CD4-positive, alpha-beta T cell (primary cell): ENCODE results near the gene TP63. TPM values are rescaled to one million over a fixed set of nuclear protein-coding genes. Genes with fewer than 3 reads are reported as not detected.

Experiments used
- ATAC-seq: fragments of 200-7000 bp; cut with Tn5 transposase; one replicate; pipeline ENCODE4 v1.10.0; 2022; ENCODE audit warnings: mild to moderate bottlenecking; ENCODE audit not compliant: poor library complexity
- CTCF ChIA-PET: fragments of 350-600 bp; sonication (Branson Sonifier 250); formaldehyde crosslinking; loops from one replicate; lab custom pipeline; 2021; ENCODE audit warnings: antibody characterized with exemption, inconsistent platforms; lab: Charles Lee
- POLR2A ChIA-PET: fragments of 350-600 bp; sonication (Branson Sonifier 250); formaldehyde crosslinking; loops from one replicate; lab custom pipeline; 2021; ENCODE audit warnings: antibody characterized with exemption, inconsistent platforms; lab: Charles Lee
- DNase-seq, 14 experiments: peaks; one replicate each; pipeline ENCODE4 v3.0.0-alpha.2; 2013 to 2020; ENCODE audit warnings: mixed read lengths in 2 of 14
- H3K27ac ChIP-seq, 2 donors: one replicate each; pipeline versions ENCODE4 v1.5.1 to v1.7.0; 2013; ENCODE audit warnings: low read length in 2 of 2, low read depth in 1 of 2, mild to moderate bottlenecking in 1 of 2
- H3K27me3 ChIP-seq, 2 experiments: 1 replicate in 1 of 2; 2 replicates in 1 of 2; pipeline versions ENCODE4 v1.6.1 to v1.7.0; 2013; ENCODE audit warnings: low read length in 2 of 2, control low read depth in 1 of 2, mild to moderate bottlenecking in 1 of 2, moderate library complexity in 1 of 2; ENCODE audit not compliant: insufficient read depth in 2 of 2, control insufficient read depth in 1 of 2
- H3K36me3 ChIP-seq: one replicate; pipeline ENCODE4 v1.6.1; 2013; ENCODE audit warnings: low read length, control low read depth; ENCODE audit not compliant: insufficient read depth
- H3K4me1 ChIP-seq: one replicate; pipeline ENCODE4 v1.6.1; 2013; ENCODE audit warnings: low read length, control low read depth; ENCODE audit not compliant: insufficient read depth
- H3K4me3 ChIP-seq: one replicate; pipeline ENCODE4 v1.5.1; 2013; ENCODE audit warnings: mild to moderate bottlenecking, low read length, moderate library complexity
- H3K9me3 ChIP-seq, 2 experiments: 1 replicate in 1 of 2; 2 replicates in 1 of 2; pipeline versions ENCODE4 v1.6.1 to v1.7.0; 2013; ENCODE audit warnings: low read length in 2 of 2, mild to moderate bottlenecking in 2 of 2, control low read depth in 1 of 2, moderate library complexity in 1 of 2; ENCODE audit not compliant: control insufficient read depth in 1 of 2, insufficient read depth in 1 of 2
- H3K27ac Mint-ChIP-seq: one replicate; pipeline ENCODE4 v1.8.0; 2020; ENCODE audit warnings: mixed read lengths
- H3K27me3 Mint-ChIP-seq: one replicate; pipeline ENCODE4 v1.8.0; 2021; ENCODE audit warnings: mixed read lengths
- H3K36me3 Mint-ChIP-seq: one replicate; pipeline ENCODE4 v1.8.0; 2021; ENCODE audit warnings: low read depth, mixed read lengths
- H3K4me1 Mint-ChIP-seq: one replicate; pipeline ENCODE4 v1.8.0; 2021; ENCODE audit warnings: low read depth, mixed read lengths
- H3K4me3 Mint-ChIP-seq: one replicate; pipeline ENCODE4 v1.8.0; 2020; ENCODE audit warnings: mild to moderate bottlenecking, mixed read lengths
- H3K9me3 Mint-ChIP-seq: one replicate; pipeline ENCODE4 v1.8.0; 2020; ENCODE audit warnings: mixed read lengths
- intact Hi-C, 2 experiments: fragments of 100-400 bp; cut with DNase I in 1 of 2; cut with micrococcal nuclease in 1 of 2; formaldehyde crosslinking; loops; one replicate each; pipeline versions ENCODE4 v1.15.1 to v1.9.0; 2023 to 2025; cut with DNase I, micrococcal nuclease
- total RNA-seq, 174 experiments: library from RNA in 2 of 174; stranded (reverse) in 2 of 174; gene quantifications; one replicate each; pipeline ENCODE4 v1.2.3 and lab custom pipeline; 2021 to 2026
- TF ChIP-seq, protein P1 (sequence below): fragments of 200-600 bp; IDR thresholded peaks from one replicate; pipeline ENCODE4 v1.8.0; 2022; ENCODE audit warnings: antibody characterized with exemption, mild to moderate bottlenecking

The TP63 gene
- total RNA-seq, 2 experiments from 2014 or later = 0.31 TPM; not detected in 1

GRCh38 chr3:189830401-189830800, 199.2 kb downstream of the TP63 start:
- no peak overlapping the region for H3K27ac ChIP-seq
- H3K27me3 ChIP-seq = no peaks in the 10 kb centered on the region
- H3K36me3 ChIP-seq = no peaks in the 10 kb centered on the region
- Mint-ChIP-seq H3K9me3 (no peaks in the 10 kb centered on the region), H3K4me1 (no peaks in the 10 kb centered on the region), H3K4me3 (no peak overlapping the region), H3K36me3 (no peaks in the 10 kb centered on the region), H3K27me3 (no peaks in the 10 kb centered on the region), H3K27ac (no peak overlapping the region)
- intact Hi-C loops = no loop called here
- no peak for DNase-seq
- ChIA-PET POLR2A (interaction anchor here (1.0 kb wide), 1 partner anchor 318 kb away, joined by 3 read pairs; no protein-coding TSS in a partner anchor), CTCF (no interaction called here)
- H3K4me1 ChIP-seq = no peaks in the 10 kb centered on the region
- no peak for ATAC-seq
- no peak overlapping the region for H3K4me3 ChIP-seq
- no peaks in the 10 kb centered on the region for H3K9me3 ChIP-seq
- TF ChIP-seq, protein P1, sequence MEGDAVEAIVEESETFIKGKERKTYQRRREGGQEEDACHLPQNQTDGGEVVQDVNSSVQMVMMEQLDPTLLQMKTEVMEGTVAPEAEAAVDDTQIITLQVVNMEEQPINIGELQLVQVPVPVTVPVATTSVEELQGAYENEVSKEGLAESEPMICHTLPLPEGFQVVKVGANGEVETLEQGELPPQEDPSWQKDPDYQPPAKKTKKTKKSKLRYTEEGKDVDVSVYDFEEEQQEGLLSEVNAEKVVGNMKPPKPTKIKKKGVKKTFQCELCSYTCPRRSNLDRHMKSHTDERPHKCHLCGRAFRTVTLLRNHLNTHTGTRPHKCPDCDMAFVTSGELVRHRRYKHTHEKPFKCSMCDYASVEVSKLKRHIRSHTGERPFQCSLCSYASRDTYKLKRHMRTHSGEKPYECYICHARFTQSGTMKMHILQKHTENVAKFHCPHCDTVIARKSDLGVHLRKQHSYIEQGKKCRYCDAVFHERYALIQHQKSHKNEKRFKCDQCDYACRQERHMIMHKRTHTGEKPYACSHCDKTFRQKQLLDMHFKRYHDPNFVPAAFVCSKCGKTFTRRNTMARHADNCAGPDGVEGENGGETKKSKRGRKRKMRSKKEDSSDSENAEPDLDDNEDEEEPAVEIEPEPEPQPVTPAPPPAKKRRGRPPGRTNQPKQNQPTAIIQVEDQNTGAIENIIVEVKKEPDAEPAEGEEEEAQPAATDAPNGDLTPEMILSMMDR = no peak

DNA sequence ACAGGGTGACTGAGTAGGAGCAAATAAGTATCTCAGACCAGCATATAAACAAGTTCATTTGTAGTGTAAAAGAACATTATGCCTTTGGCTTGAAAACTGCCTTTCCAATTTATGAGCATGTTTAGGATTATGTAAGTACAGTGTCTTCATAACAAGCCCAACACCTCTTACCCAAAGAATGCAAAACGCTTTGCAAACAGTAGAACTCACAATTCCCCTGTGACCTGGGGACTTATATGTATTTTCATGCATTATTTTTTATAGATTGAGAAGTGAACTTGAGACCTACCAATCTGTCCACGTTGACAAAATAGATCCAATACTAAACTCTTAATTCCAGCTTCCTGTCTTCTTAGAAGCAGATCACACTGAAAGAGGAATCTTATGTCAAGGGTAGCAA, 202.1 kb downstream of the TP63 start:
- intact Hi-C loops = no loop called here
- Mint-ChIP-seq H3K27ac (no peak overlapping the region), H3K27me3 (no peaks in the 10 kb centered on the region), H3K4me1 (no peaks in the 10 kb centered on the region), H3K36me3 (no peaks in the 10 kb centered on the region), H3K4me3 (no peak overlapping the region), H3K9me3 (no peaks in the 10 kb centered on the region)
- ATAC-seq (no peak), DNase-seq (no peak)
- no peak overlapping the region for H3K4me3 ChIP-seq
- ChIA-PET CTCF (no interaction called here), POLR2A (interaction anchor here (0.7 kb wide), 1 partner anchor 282 kb away, joined by 3 read pairs; no protein-coding TSS in a partner anchor)
- H3K36me3 ChIP-seq = no peaks in the 10 kb centered on the region
- H3K27me3 ChIP-seq = no peaks in the 10 kb centered on the region
- no peak overlapping the region for H3K27ac ChIP-seq
- H3K9me3 ChIP-seq = no peaks in the 10 kb centered on the region
- no peaks in the 10 kb centered on the region for H3K4me1 ChIP-seq
- TF ChIP-seq, protein P1 = no peak

- no peaks in the 10 kb centered on the region for H3K4me1 Mint-ChIP-seq
- no peak overlapping the region for H3K4me3 Mint-ChIP-seq
- ChIA-PET POLR2A (no interaction called here), CTCF (no interaction called here)
- Histone ChIP-seq H3K4me1 (no peaks in the 10 kb centered on the region), H3K9me3 (no peaks in the 10 kb centered on the region), H3K36me3 (no peaks in the 10 kb centered on the region), H3K27me3 (no peaks in the 10 kb centered on the region), H3K4me3 (no peak overlapping the region), H3K27ac (no peak overlapping the region)
- no peak overlapping the region for H3K27ac Mint-ChIP-seq
- intact Hi-C loops = no loop called here
- ATAC-seq = no peak
- H3K36me3 Mint-ChIP-seq = no peaks in the 10 kb centered on the region
- H3K9me3 Mint-ChIP-seq = no peaks in the 10 kb centered on the region
- TF ChIP-seq, protein P1 = no peak
- no peak for DNase-seq
- no peaks in the 10 kb centered on the region for H3K27me3 Mint-ChIP-seq
Observed at GRCh38 chr3:189833996-189834395, 202.8 kb downstream of the TP63 start.
